K562 (cell line): Measurements from ENCODE around the gene ADGRG1. TPM values are rescaled to one million over a fixed set of nuclear protein-coding genes. Genes with fewer than 3 reads are reported as not detected.

Source experiments
- ATAC-seq: fragments of 200-7000 bp; cut with Tn5 transposase; 3 replicates; pipeline ENCODE4 v1.9.1; 2020; ENCODE audit warnings: moderate library complexity
- BruUV-seq: library from RNA; stranded (reverse); fragments of 400-500 nt; replicated peaks from 2 replicates; lab custom pipeline; 2021; lab: Mats Ljungman, UMichigan
- CTCF ChIA-PET: fragments of 300-600 bp; formaldehyde crosslinking; extraction: SDS; loops from one replicate; lab custom pipeline; 2021; ENCODE audit warnings: low intra/inter-chr PET ratio; lab: Yijun Ruan, JAX
- POLR2A ChIA-PET: fragments of 300-600, 350-650 bp; sonication (Branson Sonifier 250); formaldehyde crosslinking; extraction: SDS; loops from one replicate; lab custom pipeline; 2021; ENCODE audit warnings: antibody characterized with exemption, inconsistent platforms; lab: Yijun Ruan, JAX
- DNase-seq, 4 experiments: peaks; one replicate each; pipeline versions ENCODE4 v3.0.0 to v3.0.0-alpha.2; 2011 to 2018; ENCODE audit warnings: low spot score in 3 of 4, mixed read lengths in 3 of 4; ENCODE audit errors: extremely low read depth in 1 of 4
- FAIRE-seq: peaks from 2 replicates; lab custom pipeline; 2011; peaks lifted over from hg19 to GRCh38; lab: Jason Lieb, UNC
- H2AFZ ChIP-seq: 2 replicates; pipeline ENCODE4 v1.6.0; 2011; ENCODE audit warnings: low read depth, low read length, control low read depth, inconsistent platforms
- H3K27ac ChIP-seq: fragments of 200-600 bp; 3 replicates; pipeline ENCODE4 v1.8.0; 2011; ENCODE audit warnings: low read depth, mild to moderate bottlenecking, control low read depth, inconsistent platforms, low read length, moderate library complexity, mixed read lengths; ENCODE audit errors: extremely low read depth
- H3K27me3 ChIP-seq, 2 experiments: fragments of 300-600 bp in 1 of 2; 2 replicates in 1 of 2; 3 replicates in 1 of 2; pipeline versions ENCODE4 v1.6.0 to v1.8.0; 2011; ENCODE audit warnings: inconsistent platforms in 2 of 2, low read length in 2 of 2, mild to moderate bottlenecking in 1 of 2, mixed read lengths in 1 of 2, moderate library complexity in 1 of 2; ENCODE audit not compliant: control insufficient read depth in 2 of 2, insufficient read depth in 2 of 2
- H3K36me3 ChIP-seq: fragments of 300-600 bp; 3 replicates; pipeline ENCODE4 v1.8.0; 2011; ENCODE audit warnings: mild to moderate bottlenecking, low read length, inconsistent platforms; ENCODE audit not compliant: control insufficient read depth, insufficient read depth
- H3K4me1 ChIP-seq, 2 experiments: fragments of 200-600 bp in 1 of 2; replicated peaks in 1 of 2; 2 replicates in 1 of 2; 3 replicates in 1 of 2; pipeline versions ENCODE4 v1.5.1 to v1.8.0; 2011; ENCODE audit warnings: inconsistent platforms in 2 of 2, low read length in 2 of 2, mild to moderate bottlenecking in 1 of 2, mixed read lengths in 1 of 2, moderate library complexity in 1 of 2; ENCODE audit not compliant: control insufficient read depth in 2 of 2, insufficient read depth in 2 of 2
- H3K4me2 ChIP-seq: 2 replicates; pipeline ENCODE4 v1.6.1; 2011; ENCODE audit warnings: low read length, control low read depth, inconsistent platforms, mixed read lengths; ENCODE audit not compliant: insufficient read depth
- H3K4me3 ChIP-seq: fragments of 200-600 bp; sonication (generic), shearing (Covaris generic); 2 replicates; pipeline ENCODE4 v1.5.1; 2016; ENCODE audit warnings: control low read depth, inconsistent platforms
- H3K79me2 ChIP-seq: fragments of 200-600 bp; 3 replicates; pipeline ENCODE4 v1.8.0; 2011; ENCODE audit warnings: low read length, inconsistent platforms; ENCODE audit not compliant: control insufficient read depth, insufficient read depth
- H3K9ac ChIP-seq, 2 experiments: 2 replicates each; pipeline versions ENCODE4 v1.6.0 to v1.6.1; 2011; ENCODE audit warnings: low read depth in 2 of 2, low read length in 2 of 2, control low read depth in 1 of 2, inconsistent platforms in 1 of 2, mild to moderate bottlenecking in 1 of 2, mixed read lengths in 1 of 2; ENCODE audit not compliant: insufficient read depth in 1 of 2
- H3K9me1 ChIP-seq: one replicate; pipeline ENCODE4 v1.6.0; 2011; ENCODE audit warnings: inconsistent platforms, mild to moderate bottlenecking, low read length, moderate library complexity; ENCODE audit not compliant: control insufficient read depth, insufficient read depth
- H3K9me3 ChIP-seq: replicated peaks from 2 replicates; pipeline ENCODE4 v1.5.1; 2011; ENCODE audit warnings: low read depth, low read length, inconsistent platforms; ENCODE audit not compliant: control insufficient read depth, insufficient read depth
- H4K20me1 ChIP-seq: replicated peaks from 2 replicates; pipeline ENCODE4 v1.6.1; 2011; ENCODE audit warnings: low read length, inconsistent platforms, mixed read lengths; ENCODE audit not compliant: control insufficient read depth, insufficient read depth
- PTTG1 ChIP-seq: fragments of 450-650 bp; IDR thresholded peaks from 2 replicates; pipeline ENCODE4 v1.6.1; 2016; ENCODE audit warnings: low read depth, mild to moderate bottlenecking, missing genetic modification characterization, missing compliant biosample characterization
- WGBS: fragments of 100-300 bp; shearing (Covaris generic); methylation state at CpG from one replicate; pipeline ENCODE4 v1.1.6; 2016; ENCODE audit warnings: low coverage, mixed read lengths; ENCODE audit not compliant: insufficient coverage; ENCODE audit errors: missing lambda C conversion rate; 5-methylcytosine and 5-hydroxymethylcytosine counted together
- in situ Hi-C: fragments of 300-500 bp; cut with MboI; formaldehyde crosslinking; loops from 4 replicates; pipeline ENCODE4 v1.15.0; 2018; ENCODE audit warnings: inconsistent platforms, mixed read lengths
- intact Hi-C: fragments of 100-400 bp; cut with micrococcal nuclease; formaldehyde crosslinking; loops from 2 replicates; pipeline ENCODE4 v1.14.2; 2022
- polyA plus RNA-seq, 8 experiments: library from polyadenylated mRNA; depleted of rRNA in 4 of 8; stranded (reverse) in 5 of 8; unstranded in 3 of 8; fragments of >200 nt; fragmentation: Nextera tagmentation in 2 of 8; fragmentation: Illumina TruSeq in 1 of 8; extraction: Ambion mirVana in 2 of 8; extraction: Trizol in 1 of 8; gene quantifications; 2 replicates each; pipeline versions ENCODE4 v1.2.1 to v1.2.3, GENCODE V29; 2011 to 2014; ENCODE audit warnings: inconsistent platforms in 1 of 8, missing spikeins in 1 of 8
- total RNA-seq, 7 experiments: library from RNA; depleted of rRNA in 6 of 7; stranded (reverse); fragments of >200 nt in 6 of 7; fragmentation: Illumina TruSeq in 2 of 7; extraction: Trizol in 2 of 7; gene quantifications; 2 replicates each; pipeline versions ENCODE4 v1.2.1 to v1.2.3, GENCODE V29; 2011 to 2021; ENCODE audit warnings: low replicate concordance in 1 of 7
- TF ChIP-seq, protein P1 (sequence below): fragments of 250-450 bp; sonication (Bioruptor Pico); IDR thresholded peaks from 2 replicates; pipeline ENCODE4 v1.4.0; 2020

ADGRG1 gene
- total and polyA plus RNA-seq, 9 of the 15 experiments (the other 6 are each of a cell fraction or from before 2014, with no cell fraction given) = 0.04 to 0.31 (median 0.16) TPM; not detected in 6

DNA sequence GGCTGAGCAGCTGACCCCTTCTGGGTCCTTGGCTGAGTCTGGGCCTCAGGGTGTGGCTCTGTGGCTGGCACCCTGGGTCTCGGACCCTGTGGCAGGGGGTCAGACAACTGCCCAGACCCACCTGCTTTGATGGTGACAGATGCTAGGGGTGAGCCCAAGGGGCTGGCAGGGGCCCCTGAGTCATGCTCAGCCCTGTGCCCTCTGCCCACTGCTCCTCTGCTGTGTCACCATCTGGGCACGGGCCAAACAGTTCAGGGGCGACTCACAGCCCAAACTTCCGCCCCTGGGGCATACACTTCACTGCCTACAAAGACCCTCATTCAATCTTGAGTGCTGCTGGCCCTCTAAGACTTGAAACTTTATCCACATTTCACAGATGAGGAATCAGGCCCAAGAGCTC is 5.7 kb downstream of the ADGRG1 start:
- H3K9me1 ChIP-seq = no peaks in the 10 kb centered on the region
- no peak overlapping the region for H3K9ac ChIP-seq
- ATAC-seq (no peak), DNase-seq (no peak), FAIRE-seq (no peak)
- POLR2A ChIA-PET = no interaction called here
- WGBS = 4% methylated on average over 4 of the region's 4 CpGs
- in situ Hi-C loops (no loop called here), intact Hi-C loops (no loop called here)
- TF ChIP-seq, protein P1, sequence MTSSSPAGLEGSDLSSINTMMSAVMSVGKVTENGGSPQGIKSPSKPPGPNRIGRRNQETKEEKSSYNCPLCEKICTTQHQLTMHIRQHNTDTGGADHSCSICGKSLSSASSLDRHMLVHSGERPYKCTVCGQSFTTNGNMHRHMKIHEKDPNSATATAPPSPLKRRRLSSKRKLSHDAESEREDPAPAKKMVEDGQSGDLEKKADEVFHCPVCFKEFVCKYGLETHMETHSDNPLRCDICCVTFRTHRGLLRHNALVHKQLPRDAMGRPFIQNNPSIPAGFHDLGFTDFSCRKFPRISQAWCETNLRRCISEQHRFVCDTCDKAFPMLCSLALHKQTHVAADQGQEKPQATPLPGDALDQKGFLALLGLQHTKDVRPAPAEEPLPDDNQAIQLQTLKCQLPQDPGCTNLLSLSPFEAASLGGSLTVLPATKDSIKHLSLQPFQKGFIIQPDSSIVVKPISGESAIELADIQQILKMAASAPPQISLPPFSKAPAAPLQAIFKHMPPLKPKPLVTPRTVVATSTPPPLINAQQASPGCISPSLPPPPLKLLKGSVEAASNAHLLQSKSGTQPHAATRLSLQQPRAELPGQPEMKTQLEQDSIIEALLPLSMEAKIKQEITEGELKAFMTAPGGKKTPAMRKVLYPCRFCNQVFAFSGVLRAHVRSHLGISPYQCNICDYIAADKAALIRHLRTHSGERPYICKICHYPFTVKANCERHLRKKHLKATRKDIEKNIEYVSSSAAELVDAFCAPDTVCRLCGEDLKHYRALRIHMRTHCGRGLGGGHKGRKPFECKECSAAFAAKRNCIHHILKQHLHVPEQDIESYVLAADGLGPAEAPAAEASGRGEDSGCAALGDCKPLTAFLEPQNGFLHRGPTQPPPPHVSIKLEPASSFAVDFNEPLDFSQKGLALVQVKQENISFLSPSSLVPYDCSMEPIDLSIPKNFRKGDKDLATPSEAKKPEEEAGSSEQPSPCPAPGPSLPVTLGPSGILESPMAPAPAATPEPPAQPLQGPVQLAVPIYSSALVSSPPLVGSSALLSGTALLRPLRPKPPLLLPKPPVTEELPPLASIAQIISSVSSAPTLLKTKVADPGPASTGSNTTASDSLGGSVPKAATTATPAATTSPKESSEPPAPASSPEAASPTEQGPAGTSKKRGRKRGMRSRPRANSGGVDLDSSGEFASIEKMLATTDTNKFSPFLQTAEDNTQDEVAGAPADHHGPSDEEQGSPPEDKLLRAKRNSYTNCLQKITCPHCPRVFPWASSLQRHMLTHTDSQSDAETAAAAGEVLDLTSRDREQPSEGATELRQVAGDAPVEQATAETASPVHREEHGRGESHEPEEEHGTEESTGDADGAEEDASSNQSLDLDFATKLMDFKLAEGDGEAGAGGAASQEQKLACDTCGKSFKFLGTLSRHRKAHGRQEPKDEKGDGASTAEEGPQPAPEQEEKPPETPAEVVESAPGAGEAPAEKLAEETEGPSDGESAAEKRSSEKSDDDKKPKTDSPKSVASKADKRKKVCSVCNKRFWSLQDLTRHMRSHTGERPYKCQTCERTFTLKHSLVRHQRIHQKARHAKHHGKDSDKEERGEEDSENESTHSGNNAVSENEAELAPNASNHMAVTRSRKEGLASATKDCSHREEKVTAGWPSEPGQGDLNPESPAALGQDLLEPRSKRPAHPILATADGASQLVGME = no peak
- TF ChIP-seq PTTG1 (tag) = no peak
- H3K27me3 ChIP-seq = peaks cover 15 to 68% of the 10 kb centered on the region in 2 experiments; a peak in 4 of 5 replicates
- no peaks in the 10 kb centered on the region for H3K9me3 ChIP-seq
- H3K79me2 ChIP-seq = no peaks in the 10 kb centered on the region
- no peak overlapping the region for H3K4me2 ChIP-seq
- peaks cover 3 to 36% of the 10 kb centered on the region in 2 experiments; a peak in 2 of 5 replicates for H3K4me1 ChIP-seq
- CTCF ChIA-PET = no interaction called here
- BruUV-seq = no TSS peak
- H2AFZ ChIP-seq = no peak overlapping the region
- no peak overlapping the region for H3K27ac ChIP-seq
- no peaks in the 10 kb centered on the region for H3K36me3 ChIP-seq
- 0 out of 2 replicates have a peak, but pooled peaks cover 6% of the 10 kb centered on the region for H4K20me1 ChIP-seq
- no peak overlapping the region for H3K4me3 ChIP-seq
